HG03196 (cell line): Measurements from ENCODE around the gene RFT1.

Experiments
- ATAC-seq: cut with Tn5 transposase; IDR thresholded peaks from one replicate; pipeline ENCODE4 v1.9.1; 2021; ENCODE audit not compliant: unreplicated experiment

Gene RFT1

DNA sequence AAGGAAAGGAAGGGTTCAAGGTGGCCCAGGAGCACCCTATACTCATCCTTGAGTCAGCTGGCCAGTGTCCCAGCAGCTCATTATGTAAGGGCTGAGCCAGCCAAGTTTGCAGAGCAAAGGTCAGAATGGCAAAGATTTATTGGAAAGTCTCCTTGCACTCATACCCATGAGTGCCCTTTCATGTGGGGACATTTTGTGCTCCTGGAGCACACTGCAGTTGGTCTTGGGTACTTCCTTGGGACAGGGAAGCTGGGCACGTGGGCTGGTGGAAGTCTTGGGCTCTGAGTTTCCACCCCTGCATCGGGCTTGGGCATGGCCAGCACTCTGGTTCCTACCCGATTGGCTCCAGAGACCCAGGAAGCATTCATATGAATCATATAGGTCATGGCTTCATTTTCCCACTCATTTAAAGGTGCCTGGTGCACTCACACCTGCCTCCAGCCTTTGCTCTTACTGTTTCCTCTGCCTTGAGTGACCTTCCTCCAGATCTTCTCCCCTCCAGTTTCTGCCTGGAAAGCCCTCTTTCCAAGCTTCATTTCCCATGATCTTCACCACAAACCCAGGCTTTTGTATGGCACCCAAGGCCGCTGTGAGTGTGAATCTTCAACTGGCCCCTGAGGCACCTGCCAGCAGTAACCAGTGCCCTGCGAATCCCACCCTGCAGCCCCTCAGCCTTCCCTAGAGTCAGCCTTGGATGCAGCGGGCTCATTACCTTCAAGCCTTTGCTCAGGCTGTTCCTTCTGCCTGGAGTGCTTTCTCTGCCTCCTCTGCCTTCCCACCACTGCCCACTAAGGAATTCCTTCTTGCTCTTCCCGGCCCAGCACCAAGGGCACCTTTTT lies 20.2 kb upstream of the RFT1 start:
- ATAC-seq, result no peak

DNA sequence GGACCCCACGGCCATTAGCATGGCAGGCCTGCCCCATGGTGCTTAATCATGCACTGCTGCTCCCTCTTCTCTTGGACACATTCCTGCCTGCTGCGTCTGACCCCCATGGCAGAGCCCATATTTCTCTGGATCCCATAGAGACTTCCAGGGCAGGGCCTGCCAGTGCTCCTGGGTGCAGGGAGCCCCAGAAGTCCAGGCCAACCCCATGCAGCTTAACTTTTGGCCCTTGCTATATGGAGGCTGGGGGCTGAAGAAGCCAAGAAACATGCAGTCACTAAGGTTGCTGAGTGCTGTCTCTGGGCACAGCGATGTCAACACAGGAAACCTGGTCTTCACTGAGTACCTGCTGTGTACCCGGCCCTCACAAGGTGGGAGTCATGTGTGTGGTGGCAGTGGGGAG lies 19.5 kb upstream of the RFT1 start:
- no peak for ATAC-seq

GRCh38 chr3:53149006-53149690 lies 18.9 kb upstream of the RFT1 start:
- ATAC-seq, result no peak

GRCh38 chr3:53147903-53148400 lies 17.7 kb upstream of the RFT1 start:
- no peak for ATAC-seq

DNA sequence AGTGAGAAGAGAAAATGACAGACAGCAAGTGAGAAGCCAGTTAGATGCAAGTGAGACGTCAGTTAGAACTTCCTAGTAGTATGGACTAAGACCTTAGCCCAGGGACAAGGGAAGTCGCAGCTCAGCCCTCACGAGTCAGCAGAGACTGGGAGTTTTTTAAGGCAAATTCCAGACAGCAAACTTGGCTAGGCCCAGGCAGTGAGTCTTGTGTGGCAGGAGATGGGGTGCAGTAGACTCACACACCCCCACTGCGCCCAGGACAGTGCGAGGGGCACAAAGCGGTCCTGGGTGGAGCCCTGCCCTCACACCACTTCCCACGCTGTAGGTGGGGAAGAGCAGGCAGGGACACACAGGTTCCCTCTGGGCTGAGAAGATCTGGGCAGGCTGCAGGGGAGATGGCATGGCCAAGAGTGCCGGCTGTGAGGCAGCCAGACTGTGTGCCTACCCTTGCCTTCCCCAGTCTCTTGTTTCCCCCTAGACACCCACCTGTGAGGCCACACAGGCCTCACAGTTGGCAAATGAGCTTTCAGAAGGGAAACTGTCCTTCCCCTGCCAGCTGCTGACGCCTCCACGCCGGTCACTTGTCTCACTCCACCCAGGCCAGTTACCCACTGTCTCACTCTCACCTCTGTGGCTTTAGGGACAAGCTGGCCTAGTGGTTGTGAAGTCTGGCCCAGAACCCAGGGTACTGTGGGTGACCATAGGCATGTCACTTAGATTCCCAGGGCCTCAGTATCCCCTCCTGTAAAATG lies 17.1 kb upstream of the RFT1 start:
- ATAC-seq, result no peak

- no peak for ATAC-seq
These were observed 16.2 kb upstream of the RFT1 start for GRCh38 chr3:53146319-53146891.

- no peak for ATAC-seq
These were observed 15.5 kb upstream of the RFT1 start for GRCh38 chr3:53145713-53146080.

DNA sequence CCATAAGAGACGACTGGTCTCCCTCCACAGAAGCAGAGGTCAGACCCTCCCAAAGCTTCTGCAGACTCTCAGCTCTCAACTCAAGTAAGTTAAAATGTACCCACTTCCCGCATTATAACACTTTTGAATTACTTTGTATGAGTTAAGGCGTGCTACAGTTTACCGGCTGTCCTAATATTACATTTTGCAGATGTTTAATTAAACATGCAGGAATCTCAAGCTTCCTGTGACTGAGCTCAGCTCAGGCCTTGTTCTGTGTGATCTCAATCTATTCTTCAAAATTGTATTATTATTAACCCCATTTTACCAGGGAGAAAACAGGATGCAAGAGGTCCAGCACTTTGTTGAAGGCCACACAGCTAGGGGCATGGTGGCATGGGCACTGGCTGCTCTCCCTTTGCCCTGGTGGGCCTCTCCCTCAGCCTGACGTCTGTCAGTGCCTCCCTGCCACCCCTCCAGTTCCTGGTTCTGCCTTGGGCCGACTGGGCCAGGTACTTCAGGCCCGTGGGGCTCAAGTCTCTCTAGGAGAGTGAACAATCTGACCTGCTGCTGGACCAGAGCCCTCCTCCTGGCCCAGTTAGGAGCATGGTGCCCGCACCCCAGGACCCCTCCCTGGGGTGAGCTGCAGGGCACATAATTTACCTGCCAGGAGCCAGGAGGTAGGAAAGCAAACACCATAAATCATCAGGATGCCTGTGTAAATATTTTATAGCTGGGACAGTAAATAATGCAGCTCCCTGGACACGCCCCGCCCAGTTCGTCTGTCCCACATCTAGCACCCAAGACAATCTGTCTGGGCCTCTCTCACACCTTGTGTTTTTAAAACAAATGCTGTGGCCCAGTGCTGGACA lies 14.9 kb upstream of the RFT1 start:
- no peak for ATAC-seq

GRCh38 chr3:53144446-53144845 lies 14.2 kb upstream of the RFT1 start:
- ATAC-seq, result no peak

DNA sequence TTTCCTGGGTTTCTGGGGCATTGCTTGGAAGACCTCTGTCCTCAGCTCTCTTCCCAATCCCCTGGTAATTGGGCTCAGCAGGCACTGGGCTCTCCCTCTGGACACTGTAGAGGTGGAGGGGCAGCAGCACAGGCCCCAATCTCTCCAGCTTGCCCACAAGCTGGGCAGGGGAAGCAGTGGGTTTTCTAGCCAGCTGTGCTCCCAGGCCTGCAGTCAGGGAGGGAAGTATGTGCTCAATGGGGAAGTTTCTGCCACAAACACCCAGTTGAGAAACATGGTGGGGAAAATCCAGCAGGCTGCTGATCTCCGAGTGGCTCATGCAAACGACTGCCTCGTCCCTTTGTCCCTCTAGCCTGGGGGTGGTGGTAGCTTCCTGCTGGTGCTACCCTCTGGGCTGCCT lies 12.8 kb upstream of the RFT1 start:
- no peak for ATAC-seq

GRCh38 chr3:53140847-53141845 lies 10.9 kb upstream of the RFT1 start:
- no peak for ATAC-seq

DNA sequence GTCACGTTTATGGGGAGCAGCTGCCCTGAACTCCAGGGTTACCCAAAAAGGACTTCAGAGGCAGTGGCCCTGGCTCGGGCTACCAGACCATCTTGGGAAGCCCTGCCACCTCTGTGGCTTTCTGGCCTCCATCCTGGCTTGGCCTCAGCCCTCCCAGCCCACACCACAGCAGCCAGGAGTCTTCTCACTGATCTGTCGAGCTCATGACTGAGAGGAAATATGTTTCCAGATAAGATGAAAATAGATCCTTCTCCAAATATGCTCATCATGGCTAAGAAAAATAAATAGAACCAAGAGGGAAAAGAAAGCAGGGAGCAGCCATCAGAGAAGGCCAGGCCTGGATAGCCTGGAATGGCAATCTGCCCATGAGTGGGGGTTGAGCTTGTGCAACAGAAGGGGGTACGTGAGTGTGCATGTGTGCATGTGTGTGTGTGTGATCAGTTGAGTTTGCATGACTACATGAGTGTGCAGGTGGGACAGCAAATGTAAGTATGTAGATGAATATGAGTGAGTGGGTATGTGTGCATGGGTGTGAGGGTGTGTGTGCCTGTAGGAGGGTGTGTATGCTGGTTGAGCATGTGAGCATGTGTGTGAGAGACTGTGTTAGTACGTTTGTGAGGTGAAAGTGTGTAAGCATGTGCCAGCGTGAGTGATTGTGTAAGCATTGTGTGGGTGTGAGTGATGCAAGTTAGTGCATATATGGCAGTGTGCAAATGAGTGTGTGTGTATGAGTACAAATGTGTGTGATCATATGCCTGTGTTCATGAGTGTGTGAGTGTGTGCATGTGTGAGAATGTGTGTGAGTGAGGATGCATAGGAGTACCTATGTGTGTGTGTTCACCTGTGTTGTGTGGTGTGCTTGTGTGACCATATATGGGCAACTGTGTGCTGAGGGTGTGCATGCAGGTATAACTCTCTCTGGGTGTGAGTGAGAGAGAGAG lies 9.9 kb upstream of the RFT1 start:
- no peak for ATAC-seq

DNA sequence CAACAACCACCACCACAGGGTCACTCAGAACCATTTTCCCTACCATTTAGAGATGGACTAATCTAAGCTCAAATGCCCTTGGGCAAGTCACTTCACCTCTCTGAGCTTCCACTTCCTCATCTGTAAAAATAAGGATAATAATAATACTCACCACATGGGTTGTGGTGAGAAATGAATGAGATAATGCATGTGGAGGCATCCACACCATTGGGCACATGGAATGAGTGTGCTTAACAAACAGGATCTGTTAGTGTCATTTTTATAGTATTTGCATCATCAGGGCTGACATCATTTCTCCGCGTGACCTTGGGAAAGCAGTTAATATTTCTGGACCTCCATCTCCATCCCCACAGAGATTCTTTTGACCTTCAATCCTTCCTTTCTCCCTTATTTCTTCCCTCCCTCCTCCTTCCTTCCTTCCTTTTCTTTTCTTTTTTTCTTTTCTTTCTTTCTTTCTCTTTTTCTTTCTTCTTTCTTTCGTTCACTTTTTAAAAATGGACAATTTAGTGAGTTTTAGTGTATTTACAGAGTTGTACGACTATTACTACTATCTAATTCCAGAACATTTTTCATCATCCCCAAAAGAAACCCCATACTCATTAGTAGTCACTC lies 7.7 kb upstream of the RFT1 start:
- no peak for ATAC-seq

GRCh38 chr3:53137221-53137620 lies 7.0 kb upstream of the RFT1 start:
- no peak for ATAC-seq

DNA sequence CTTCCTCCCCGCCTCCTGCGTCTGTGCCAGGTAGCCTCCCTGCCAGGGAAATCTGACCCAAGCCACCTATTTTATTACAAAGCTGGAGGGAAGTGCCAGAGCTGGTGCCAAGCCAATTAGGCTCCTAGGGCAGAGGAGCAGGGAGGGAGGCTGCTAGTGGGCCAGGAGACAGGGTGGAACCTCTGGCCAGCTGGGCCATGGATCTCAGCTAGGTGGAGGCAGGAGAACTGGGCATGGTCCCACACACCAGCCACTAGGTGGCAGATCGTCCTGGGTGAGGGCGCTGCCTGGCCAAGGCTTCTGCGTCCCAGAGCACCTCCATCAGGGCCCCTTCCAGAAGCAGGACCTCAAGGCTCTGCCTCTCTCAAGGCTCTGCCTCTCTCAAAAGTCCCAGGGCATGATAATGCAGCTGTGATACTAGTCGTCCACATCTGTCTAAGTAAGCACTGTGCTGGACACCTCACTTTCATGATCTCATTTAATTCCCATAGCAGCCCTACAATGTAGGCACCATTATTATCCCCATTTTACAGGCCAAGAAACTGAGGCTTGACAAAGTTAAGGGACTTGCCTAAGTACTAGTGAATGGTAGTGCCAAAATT lies 4.5 kb upstream of the RFT1 start:
- ATAC-seq, result no peak

- ATAC-seq, result no peak
These were observed 2.1 kb upstream of the RFT1 start for GRCh38 chr3:53132347-53132746.

DNA sequence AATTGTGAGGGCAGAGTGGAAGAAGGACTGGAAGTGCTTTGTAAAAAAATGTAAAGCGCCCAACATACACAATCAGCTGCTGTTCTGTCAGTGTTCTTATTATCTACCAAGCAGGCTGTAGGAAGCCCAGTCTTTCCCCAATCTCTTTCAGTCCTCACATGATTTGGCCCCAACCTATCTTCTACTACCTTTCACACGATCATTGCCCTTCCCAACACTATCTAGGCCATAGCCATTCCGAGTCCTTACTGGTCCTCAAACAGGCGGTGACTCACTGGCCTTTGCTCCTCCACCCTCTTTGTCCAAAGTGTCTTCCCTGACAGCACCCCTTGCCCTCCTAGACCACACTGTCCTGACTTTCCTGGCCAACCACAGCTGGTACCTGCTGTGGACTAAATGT lies 861 bp upstream of the RFT1 start:
- ATAC-seq, result no peak
